NCI-H69 (cell line): ENCODE measurements around the gene ALDH1A1.
A peak's percentile ranks its signal among the peaks of the same experiment; 100 is the strongest.

ENCODE experiments used
- DNase-seq: peaks from one replicate; lab custom pipeline; 2025; lab: John Stamatoyannopoulos, UW

Gene ALDH1A1

DNA sequence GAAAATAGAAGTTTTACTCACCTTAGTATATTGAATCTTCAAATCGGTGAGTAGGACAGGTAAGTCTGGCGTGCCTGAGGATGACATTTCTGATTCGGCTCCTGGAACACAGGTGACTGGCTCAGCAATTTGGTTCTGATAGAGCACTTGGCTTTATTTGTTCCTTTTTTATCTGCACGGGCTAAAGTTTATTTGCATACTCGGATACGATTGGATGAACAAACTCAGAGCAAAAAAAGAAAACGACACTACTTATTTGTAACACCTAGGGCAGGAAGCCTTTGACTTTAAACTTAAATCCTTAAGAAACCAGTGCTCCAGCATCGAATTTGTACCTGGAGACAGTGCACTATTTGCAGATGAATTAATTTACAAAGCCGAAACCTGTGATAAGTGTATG, at the start of gene ALDH1A1:
TSS of gene ALDH1A1 (minus strand) at position 140 of the 400 bp plus-strand sequence. CDS start at position 87, 53 bp downstream.
- peak; percentile 85 for DNase-seq

DNA sequence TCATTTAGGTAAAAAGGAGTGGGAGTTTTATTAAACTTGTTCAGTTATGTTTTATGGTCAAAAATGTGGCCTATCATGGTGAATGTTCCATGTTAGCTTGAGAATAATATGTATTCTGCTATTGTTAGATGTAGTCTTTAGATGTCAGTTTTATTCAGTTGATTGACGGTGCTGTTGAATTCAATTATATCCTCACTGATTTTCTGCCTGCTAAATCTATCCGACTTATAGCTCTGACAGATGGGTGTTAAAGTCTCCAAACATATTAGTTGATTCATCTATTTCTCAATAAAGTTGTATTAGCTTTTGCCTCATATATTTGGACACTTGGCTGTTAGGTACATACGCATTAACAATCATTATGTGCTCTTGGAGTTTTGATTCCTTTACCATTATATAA, 49.0 kb upstream of the ALDH1A1 start:
- no peak for DNase-seq

DNA sequence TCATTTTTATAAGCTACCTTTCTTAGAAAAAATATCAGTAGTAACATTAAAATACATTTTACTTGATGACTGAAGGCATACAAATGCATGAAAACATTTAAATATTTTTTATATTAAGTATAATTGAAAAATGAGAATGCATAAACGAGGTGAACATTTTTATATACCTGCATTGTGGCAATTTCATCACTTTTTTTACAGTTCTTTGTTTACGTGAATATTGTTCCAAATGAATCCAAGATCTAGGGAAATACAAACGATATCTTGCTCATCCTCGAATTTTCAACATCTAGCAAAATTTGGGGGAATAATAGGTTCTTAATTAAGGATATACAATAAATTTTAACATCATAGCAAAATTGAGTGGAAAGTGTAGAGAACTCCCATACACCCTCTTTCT, 45.5 kb upstream of the ALDH1A1 start:
- DNase-seq, result no peak

DNA sequence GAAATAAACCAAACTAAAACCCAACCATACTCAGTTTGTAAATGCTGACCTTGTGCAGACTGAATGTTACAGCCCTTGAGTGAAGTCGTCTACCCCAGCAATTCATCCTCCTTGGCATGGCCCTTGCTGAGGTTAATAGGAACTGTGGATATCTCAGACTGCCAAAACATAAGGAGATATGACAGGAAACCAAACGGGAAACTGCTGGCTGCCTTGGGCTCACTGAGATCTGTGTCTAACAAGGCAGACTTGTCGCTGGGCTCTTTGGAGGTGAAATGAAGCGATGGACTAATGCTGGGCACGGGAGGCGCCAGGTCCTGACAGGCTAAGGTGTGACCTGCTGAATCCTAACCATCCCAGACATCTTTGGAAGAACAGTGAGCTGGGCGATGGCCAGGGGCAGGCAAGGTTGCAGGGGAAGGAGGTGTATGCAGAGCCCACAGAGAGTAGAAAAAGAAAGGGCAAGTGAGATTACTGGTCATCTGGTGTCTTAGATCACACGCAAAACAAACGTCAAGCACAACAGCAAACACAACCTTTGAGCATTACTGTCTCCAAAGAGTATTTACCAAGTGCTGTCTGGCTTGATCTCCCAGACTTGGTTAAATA, 44.6 kb upstream of the ALDH1A1 start:
- peak; percentile 54 for DNase-seq

DNA sequence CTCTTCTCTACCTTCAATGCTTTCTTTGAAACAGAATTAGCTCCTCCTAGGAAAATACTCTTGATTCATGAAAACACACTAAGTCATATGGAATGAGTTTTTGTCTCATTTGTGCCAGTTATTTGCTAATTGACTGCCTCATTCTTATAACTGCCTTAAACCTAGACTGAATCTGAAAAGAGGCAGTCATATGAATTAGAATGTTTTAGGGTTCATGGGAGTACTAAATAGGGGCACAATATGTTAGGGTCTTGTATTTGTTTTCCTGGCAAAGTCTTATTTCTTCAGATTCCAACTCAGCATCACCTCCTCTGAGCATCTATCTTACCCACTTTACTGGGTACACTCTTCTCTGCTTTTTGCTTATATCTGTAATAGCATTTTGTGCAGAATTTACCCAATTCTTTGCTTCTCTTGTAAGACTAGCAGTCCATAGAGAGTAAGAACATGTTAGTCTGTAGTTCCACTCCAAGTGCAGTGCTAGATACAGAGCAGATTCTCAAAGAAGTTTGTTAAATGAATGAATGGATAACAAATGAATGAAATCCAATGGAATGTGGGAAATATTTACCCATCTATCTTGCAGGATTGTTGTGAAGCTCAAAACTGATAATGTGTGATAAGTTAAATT, 43.9 kb upstream of the ALDH1A1 start:
- DNase-seq, result no peak

DNA sequence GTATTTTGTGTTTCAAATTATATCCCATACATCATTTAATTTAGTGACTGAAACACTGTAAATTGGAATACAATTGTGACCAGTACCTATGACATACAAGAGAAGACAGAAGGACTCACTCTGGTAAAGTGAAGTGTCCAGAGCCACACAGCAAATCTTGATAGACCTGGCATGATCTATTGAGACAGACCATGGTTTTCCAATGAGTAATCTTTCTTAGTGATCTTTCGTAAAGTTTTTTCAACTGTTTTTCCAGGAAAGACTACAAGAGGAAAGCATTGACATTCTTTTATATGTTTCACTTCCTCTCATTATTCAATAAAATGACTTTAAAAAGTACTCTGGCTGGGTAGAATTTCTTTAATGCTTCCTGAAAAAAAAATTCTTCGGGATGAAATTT, 43.3 kb upstream of the ALDH1A1 start:
- no peak for DNase-seq

DNA sequence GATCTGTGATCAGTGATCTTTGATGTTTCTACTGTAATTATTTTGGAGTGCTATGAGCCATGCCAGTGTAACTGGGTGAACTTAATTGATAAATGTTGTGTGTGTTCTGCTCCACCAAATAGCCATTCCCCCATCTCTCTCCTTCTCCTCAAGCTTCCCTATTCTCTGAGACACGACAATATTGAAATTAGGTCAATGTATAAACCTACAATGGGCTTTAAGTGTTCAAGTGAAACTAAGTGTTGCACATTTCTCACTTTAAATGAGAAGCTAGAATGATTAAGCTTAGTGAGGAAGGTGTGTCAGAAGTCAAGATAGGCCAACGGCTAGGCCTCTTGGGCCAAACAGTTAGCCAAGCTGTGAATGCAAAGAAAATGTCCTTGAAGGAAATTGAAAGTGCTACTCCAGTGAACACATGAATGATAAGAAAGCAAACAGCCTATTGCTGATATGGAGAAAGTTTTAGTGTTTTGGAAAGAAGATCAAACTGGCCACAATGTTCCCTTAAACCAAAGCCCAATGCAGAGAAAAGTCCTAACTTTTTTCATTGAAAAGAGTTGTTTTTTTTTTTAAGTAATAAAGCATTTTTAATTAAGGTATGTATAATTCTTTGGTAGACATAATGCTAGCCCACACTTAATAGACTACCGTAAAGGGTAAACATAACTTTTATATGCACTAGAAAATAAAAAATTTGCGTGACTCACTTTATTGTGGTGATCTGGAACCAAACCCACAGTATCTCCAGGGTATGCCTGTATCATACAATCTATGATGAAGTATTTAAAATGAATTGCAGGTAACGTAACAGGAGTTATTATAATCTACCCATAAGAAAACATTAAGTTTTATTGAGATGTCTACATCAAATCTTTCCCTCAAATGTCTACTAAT, 42.5 kb upstream of the ALDH1A1 start:
- DNase-seq, result no peak

DNA sequence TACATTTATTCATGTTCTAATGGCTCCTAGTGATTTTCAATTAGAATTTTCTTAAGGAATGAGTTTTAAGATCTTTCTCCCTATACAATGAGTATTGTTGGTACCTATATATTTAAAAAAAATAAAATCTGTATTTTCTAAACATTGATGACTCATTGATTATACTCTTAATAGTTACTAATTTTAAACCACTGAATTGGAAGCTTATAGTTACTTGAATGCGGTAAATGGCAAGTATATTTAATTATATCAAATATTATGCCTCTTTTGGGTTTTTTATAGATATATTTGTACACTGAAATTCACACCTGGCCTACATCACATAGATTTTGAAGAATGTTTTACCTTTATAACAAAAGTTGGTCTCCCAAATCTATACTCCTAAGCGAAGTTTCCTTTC, 38.9 kb upstream of the ALDH1A1 start:
- no peak for DNase-seq

DNA sequence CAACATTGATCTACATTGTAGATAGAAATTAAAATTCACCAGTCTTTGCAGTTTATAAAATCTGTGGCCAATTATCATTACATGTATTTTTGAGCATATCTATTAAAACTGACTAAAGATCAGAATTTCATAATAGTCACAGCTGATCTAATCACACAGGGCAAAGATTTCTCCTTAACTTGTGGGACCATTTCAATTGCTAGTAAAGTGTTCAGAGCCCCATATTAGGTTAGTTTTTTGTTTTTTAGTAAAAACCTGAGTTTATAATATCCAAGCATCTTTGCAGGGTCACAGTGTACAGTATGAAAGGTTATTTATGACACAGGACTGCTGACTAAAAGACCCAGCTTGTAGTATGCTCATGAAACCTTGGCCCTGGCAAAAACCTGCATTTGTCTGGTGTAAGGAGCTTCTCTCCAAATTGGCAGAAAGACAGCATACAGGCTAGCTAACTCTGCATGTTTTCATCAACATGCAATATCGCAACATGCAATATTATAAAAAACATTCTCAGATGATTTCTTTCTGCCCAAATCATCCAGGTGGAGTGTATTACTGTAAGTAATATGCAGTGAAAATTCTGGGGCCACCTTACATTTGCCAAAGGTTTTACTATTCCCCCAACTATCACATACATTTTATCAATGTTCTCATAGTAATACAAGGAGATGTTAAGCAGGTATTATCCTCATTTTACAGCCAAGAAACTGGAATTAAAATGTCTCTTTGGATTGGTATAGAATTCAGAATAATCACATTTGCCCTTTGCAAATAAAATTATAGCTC, 37.7 kb upstream of the ALDH1A1 start:
- DNase-seq, result no peak

DNA sequence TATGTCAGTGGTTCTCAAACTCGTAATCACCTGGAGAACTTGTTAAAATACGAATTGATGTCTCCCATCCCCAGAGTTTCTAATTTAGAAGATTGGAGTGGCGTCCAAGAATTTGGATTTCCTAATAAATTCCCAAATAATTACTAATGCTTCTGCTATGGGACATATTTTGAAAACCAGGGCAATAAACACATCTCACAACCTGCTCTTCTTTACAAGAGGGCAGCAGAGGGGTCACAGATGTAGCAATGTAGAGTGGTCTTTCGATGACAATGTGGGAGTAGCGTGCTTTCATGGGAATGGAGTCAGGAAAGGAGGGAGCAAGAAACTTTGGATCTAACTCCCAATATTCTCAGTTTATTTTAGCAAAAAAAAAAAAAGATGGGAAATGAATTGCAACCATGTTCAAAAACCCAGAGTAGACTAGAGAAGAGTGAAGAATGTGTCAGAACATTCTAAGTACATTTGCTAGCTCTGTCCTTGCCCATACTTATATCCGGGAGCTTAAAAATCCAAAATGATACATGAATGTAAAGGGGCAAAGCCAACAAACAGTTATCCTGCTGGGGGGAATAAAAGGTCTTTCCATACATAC, 33.8 kb upstream of the ALDH1A1 start:
- no peak for DNase-seq

DNA sequence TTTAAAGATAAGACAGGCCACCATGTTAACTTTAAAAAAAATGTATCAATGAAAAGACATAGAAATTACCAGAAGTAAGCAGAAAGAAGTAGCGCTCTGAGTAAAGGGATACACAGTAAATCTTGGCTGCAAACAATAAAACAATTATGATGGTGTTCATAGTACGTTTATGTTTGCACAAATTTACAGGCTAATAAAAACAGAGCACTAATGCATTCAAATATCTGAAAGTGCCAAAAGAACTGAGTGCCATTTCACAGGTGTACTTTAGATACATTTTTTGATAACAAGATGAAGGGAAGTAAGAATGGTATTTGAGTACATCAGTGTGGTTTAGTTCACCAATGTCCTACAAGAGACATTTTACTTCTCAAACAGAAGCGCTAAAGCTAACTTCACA, 32.9 kb upstream of the ALDH1A1 start:
- DNase-seq, result no peak

DNA sequence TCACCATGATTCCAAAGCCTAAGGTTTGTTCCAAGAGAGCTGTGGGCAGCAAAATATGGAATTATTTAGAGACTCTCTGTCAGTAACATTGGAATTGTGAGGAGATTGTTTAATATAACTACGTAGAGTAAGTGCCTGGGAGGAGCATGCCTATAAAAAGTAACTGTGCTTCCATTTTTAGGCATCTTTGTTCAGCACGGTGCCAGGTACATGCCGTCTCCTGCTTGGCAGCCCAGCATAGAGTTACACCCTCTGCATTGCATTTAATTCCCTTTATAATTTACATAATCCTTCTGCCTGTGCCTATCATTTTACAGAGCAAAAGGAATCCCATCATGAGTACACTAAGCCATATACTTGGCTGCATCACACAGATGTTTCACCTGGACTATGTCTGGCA, 32.1 kb upstream of the ALDH1A1 start:
- DNase-seq, result peak; percentile 73

DNA sequence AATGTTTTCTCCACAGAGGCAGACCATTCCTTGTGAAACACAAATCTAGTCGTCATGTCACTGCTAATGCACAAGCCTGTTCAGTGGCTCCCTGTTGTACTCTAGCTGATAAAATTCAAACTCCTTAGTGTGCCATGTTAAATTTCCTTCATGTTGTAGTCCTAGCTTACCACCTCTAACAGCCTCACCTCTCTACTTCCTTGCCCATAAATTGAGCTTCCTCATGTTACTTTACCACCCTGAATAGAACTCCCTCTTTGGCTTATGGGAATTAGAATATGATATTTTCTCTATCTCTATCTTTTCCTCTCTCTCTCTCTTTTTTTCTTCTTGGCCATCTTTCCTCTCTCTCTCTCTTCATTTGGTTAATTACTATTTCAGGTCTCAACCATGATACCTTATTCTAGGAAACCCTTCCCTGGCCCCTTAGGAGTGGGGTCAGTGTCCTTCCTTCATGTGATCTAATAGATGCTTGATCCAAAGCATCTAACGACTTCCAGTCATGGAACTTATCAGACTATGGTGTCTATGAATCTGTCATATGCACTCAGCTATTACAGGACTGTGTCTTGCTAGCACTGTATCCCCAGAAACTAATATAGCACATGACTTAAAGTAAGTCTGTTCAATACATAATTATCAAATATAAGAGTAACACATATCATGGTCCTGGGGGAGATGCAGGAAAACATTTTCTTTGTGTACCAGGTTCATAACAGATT, 31.5 kb upstream of the ALDH1A1 start:
- DNase-seq, result no peak

DNA sequence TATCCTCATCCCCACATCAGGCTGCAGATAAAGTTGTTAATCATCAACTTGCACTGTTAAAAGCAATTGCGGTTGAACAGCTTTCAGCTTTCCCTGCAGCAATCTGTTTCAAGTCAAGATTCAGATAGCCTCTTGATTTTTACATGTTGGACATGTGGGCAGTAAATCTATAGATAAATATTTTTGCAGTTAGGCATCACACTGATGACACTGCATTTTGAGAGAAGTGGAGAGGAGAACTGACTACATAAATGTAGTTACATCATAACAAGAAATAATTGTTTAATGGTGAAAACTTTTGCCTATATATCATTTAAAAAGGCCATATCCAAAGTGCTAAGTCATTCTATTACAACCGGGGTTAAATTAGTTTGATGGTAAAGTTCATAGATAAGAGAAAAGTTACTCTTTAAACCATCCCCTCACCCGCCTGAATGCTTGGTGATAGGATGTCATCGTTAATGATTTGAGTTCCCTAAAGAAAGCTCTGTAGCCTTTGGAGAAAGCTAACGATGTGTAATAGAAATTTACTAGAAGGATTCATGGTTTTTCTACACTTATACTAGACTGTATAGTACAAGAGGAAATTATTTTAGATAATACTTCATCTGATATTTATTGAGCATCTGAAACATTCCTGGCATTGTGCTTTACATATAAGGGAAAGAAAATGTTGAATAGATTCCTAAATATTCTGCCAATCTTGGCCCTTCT, 30.8 kb upstream of the ALDH1A1 start:
- DNase-seq, result no peak

DNA sequence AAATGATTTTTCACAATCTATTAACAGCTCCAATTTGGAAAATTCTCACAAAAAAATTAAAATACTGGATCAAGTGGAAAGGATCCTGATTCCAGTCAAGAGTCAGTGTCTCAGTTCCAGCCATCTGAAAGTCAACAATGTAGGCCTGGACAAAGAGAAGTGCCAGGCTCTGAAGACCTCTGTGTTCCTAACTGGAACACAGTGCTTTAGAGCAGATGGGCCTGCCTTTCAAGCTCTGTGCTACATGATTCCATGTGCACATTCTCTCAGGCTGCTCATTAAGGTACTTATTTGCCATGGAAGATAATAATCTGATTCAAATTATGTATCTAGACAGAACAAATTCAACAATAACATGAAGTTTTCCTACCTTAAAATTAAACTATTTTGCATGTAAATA, 30.2 kb upstream of the ALDH1A1 start:
- DNase-seq, result peak; percentile 63

DNA sequence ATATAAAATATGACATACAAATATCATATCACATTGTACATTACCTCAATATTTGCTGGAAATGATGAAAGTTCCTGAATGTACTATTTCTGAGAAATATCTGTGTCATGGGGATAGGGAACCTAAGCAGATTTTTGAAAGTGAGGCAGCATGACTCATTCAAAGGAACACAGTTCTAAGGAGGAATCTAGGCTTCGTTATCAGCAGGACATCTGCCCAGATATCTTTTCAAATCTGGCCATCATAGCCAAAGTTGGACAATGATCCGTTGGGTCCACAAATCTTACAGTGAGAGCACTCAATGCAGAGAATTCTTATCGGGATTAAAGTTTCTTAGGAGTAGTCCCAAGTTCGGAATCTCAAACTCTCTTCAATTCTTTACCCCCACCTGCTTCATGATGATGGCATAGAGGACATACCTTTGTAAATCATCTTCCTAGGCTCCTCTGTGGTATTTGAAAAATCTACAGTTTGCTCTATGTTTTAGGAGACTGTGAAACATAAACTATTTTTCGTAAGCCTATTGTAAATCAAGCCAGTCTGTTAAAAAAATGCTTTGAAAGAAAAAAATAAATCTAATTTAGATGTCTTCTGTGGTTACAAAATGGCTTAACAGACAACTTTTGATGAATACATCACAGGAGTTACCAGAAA, 29.4 kb upstream of the ALDH1A1 start:
- no peak for DNase-seq

DNA sequence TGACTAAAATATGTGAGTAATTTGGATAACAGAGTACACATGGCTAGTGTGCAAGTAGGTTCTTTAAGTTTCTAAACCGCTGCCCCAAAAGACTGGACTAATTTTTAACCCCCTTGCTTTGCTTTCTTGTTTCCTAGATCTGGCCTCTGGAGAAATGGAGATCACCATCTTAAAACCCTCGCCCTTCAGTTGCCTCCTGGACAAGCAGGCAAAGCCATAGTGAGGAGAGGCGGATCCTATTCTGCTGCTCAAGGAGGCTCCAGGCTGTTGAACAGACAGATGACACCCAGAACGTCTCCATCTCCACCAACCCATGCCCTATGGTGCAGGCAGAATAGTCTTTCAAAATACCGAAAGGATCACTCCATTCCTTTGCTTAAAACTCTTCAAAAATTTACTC, 28.6 kb upstream of the ALDH1A1 start:
- no peak for DNase-seq

DNA sequence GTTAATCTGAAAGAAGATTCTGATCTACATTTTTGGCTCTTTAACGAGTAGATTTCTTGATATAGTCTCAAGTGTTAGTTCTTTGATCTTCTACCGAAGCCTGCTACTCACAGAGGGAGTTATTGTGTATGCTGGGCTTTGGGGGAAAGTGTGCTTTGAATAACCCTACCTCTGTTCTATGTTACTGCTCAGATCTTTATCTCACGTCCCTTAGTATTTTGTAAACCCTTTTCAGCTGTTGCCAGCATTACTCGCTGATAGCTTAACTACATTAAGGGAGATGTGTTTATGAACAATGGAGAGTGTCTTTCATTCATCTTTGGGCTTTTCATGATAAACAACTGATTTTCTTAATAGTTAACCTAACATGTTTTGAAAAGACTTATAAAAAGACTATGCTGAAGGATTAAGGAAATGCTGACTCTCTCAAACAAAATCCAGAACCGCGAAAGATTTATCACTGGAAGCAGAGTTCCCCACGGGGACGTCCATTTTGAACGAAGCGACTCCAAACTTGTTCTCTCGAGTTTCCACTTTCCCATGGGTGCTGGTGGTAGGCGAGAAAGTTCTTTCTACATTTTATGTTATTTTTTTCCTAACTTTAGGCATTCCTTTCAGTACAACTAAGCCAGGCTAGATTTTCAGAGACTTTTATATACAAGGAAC, 27.9 kb upstream of the ALDH1A1 start:
- DNase-seq, result peak; percentile 31

DNA sequence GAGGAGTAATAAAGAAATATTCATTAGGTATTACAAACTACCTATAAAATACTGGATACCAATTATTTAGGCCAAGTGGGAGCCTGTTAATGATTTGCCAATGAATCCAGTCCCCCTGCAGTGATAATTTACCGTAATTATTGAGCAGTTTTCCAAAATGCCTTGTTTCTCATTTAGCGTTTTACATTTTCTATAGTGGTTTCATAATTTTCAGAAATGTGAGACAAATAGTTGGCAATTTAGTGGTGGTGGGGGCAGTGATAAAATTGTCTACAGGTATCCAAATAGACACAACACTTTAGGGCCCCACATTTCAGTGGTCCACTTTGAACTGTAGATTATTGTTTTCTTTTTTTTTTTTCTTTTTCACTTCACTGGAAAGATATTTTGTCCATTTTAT, 27.3 kb upstream of the ALDH1A1 start:
- DNase-seq, result peak; percentile 65
